Measurements from ENCODE around the gene CCM2L. TPM values are rescaled to one million over a fixed set of nuclear protein-coding genes. Genes with fewer than 3 reads are reported as not detected.

CCM2L gene
- total and polyA plus RNA-seq, 9 donors, result 1.4 to 9.9 (median 3.4) TPM

- Histone ChIP-seq H3K36me3 (no peaks in the 10 kb centered on the region), H3K27me3 (no peaks in the 10 kb centered on the region), H3K9me3 (no peaks in the 10 kb centered on the region), H3K4me1 (ENCODE audit: insufficient read depth) (no peaks in the 10 kb centered on the region), H3K27ac (no peak overlapping the region), H3K4me3 (no peak overlapping the region)
- intact Hi-C loops (cut with DNase I), result no loop called here
- no peak for DNase-seq
- TF ChIP-seq EP300 (IDR thresholded peaks at IDR 0.05) (no peak), CTCF (IDR thresholded peaks at IDR 0.05) (no peak), POLR2A (IDR thresholded peaks at IDR 0.05) (no peak)
- WGBS, 3 donors, result 61 to 72% (median 70%) methylated on average over 5 of the region's 5 CpGs
Measured at GRCh38 chr20:32012159-32012688, 2.0 kb downstream of the CCM2L start.

GRCh38 chr20:32013326-32013725 lies 3.1 kb downstream of the CCM2L start:
- Histone ChIP-seq H3K27ac (no peak overlapping the region), H3K36me3 (no peaks in the 10 kb centered on the region), H3K9me3 (no peaks in the 10 kb centered on the region), H3K27me3 (no peaks in the 10 kb centered on the region), H3K4me1 (ENCODE audit: insufficient read depth) (peaks cover 1% of the 10 kb centered on the region), H3K4me3 (no peak overlapping the region)
- no peak for TF ChIP-seq POLR2A (IDR thresholded peaks at IDR 0.05)
- TF ChIP-seq CTCF (IDR thresholded peaks at IDR 0.05), result no peak
- TF ChIP-seq EP300 (IDR thresholded peaks at IDR 0.05), result no peak
- DNase-seq, result no peak
- intact Hi-C loops (cut with DNase I), result no loop called here
- 59 to 77% (median 65%) methylated on average over 7 of the region's 7 CpGs for WGBS, 3 donors

GRCh38 chr20:32017711-32018251 lies 7.5 kb downstream of the CCM2L start:
- DNase-seq, result no peak
- Histone ChIP-seq H3K27me3 (peaks cover 2% of the 10 kb centered on the region), H3K9me3 (no peaks in the 10 kb centered on the region), H3K36me3 (no peaks in the 10 kb centered on the region), H3K4me1 (ENCODE audit: insufficient read depth) (peaks cover 1% of the 10 kb centered on the region), H3K27ac (no peak overlapping the region), H3K4me3 (no peak overlapping the region)
- TF ChIP-seq CTCF (IDR thresholded peaks at IDR 0.05) (no peak), EP300 (IDR thresholded peaks at IDR 0.05) (no peak), POLR2A (IDR thresholded peaks at IDR 0.05) (no peak)
- WGBS, 3 donors, result 11 to 21% (median 11%) methylated on average over 32 to 35 of the region's 35 CpGs
- intact Hi-C loops (cut with DNase I), result no loop called here

GRCh38 chr20:32018269-32019155 lies 8.3 kb downstream of the CCM2L start:
- TF ChIP-seq POLR2A (IDR thresholded peaks at IDR 0.05) (no peak), EP300 (IDR thresholded peaks at IDR 0.05) (no peak), CTCF (IDR thresholded peaks at IDR 0.05) (no peak)
- 1 to 2% (median 1%) methylated on average over 35 to 67 of the region's 67 CpGs for WGBS, 3 donors
- intact Hi-C loops (cut with DNase I), result no loop called here
- Histone ChIP-seq H3K27ac (no peak overlapping the region), H3K36me3 (no peaks in the 10 kb centered on the region), H3K27me3 (peaks cover 2% of the 10 kb centered on the region), H3K4me3 (peak overlapping the region; percentile 28), H3K4me1 (ENCODE audit: insufficient read depth) (peaks cover 1% of the 10 kb centered on the region), H3K9me3 (no peaks in the 10 kb centered on the region)
- peak in 4 of 5 donors; percentile 31 to 56 (median 42) for DNase-seq
